ENCODE results near the gene PPARD. TPM values are rescaled to one million over a fixed set of nuclear protein-coding genes. Genes with fewer than 3 reads are reported as not detected.

The PPARD gene
- polyA plus RNA-seq, 3 donors, result 1.2 to 22.0 (median 2.4) TPM

GRCh38 chr6:35320031-35320410 lies 22.3 kb upstream of the PPARD start:
- peaks cover 83 to 97% of the 10 kb centered on the region in 2 donors for H3K36me3 Mint-ChIP-seq
- Histone ChIP-seq H3K4me3 (replicated peaks in 1 of 3; ENCODE audit: low read depth in 2 of 3, low read length in 3 of 3) (no peak overlapping the region), H3K27me3 (ENCODE audit: control insufficient read depth in 2 of 2, insufficient read depth in 2 of 2, low read length in 2 of 2) (no peaks in the 10 kb centered on the region), H2AFZ (ENCODE audit: insufficient read depth, low read depth, low read length, poor library complexity, severe bottlenecking) (no peak overlapping the region), H3K9ac (ENCODE audit: insufficient read depth, low read length, poor library complexity, severe bottlenecking) (no peak overlapping the region), H3K4me1 (ENCODE audit: control insufficient read depth in 1 of 2, insufficient read depth in 2 of 2, low read length in 2 of 2) (no peaks in the 10 kb centered on the region), H3K79me2 (ENCODE audit: insufficient read depth, low read length) (peaks cover 9% of the 10 kb centered on the region), H4K20me1 (ENCODE audit: insufficient read depth, low read length) (peaks cover 44% of the 10 kb centered on the region), H3K9me3 (replicated peaks in 1 of 2; ENCODE audit: control insufficient read depth in 1 of 2, insufficient read depth in 1 of 2, low read length in 2 of 2) (no peaks in the 10 kb centered on the region), H3K36me3 (replicated peaks in 1 of 2; ENCODE audit: control insufficient read depth in 1 of 2, insufficient read depth in 2 of 2, low read length in 2 of 2) (peaks cover 82 to 98% of the 10 kb centered on the region in 2 donors), H3K27ac (ENCODE audit: low read depth in 1 of 2, low read length in 2 of 2) (no peak overlapping the region), H3K4me2 (replicated peaks; ENCODE audit: extremely low read depth, low read length, poor library complexity, severe bottlenecking) (no peak overlapping the region)
- no CpG with 5 or more reads among the region's 2 CpGs for WGBS (ENCODE audit: insufficient coverage)
- H3K27me3 Mint-ChIP-seq (ENCODE audit: low read depth in 3 of 3), result peaks cover 0 to 4% (median 0%) of the 10 kb centered on the region in 3 donors
- peaks cover 0 to 4% (median 0%) of the 10 kb centered on the region in 7 donors for H3K9me3 Mint-ChIP-seq
- no peak for TF ChIP-seq CTCF (IDR thresholded peaks at IDR 0.05)
- H3K4me3 Mint-ChIP-seq, result no peak overlapping the region
- no peak overlapping the region for H3K27ac Mint-ChIP-seq
- H3K4me1 Mint-ChIP-seq, result no peaks in the 10 kb centered on the region
- intact Hi-C loops (cut with micrococcal nuclease), result no loop called here
- no peak for DNase-seq

GRCh38 chr6:35321091-35321490 lies 21.3 kb upstream of the PPARD start:
- no peaks in the 10 kb centered on the region for H3K4me1 Mint-ChIP-seq
- no peaks in the 10 kb centered on the region for H3K9me3 ChIP-seq (replicated peaks in 1 of 2; ENCODE audit: control insufficient read depth in 1 of 2, insufficient read depth in 1 of 2, low read length in 2 of 2)
- H2AFZ ChIP-seq (ENCODE audit: insufficient read depth, low read depth, low read length, poor library complexity, severe bottlenecking), result no peak overlapping the region
- no peaks in the 10 kb centered on the region for H3K27me3 ChIP-seq (ENCODE audit: control insufficient read depth in 2 of 2, insufficient read depth in 2 of 2, low read length in 2 of 2)
- H3K4me2 ChIP-seq (replicated peaks; ENCODE audit: extremely low read depth, low read length, poor library complexity, severe bottlenecking), result no peak overlapping the region
- TF ChIP-seq CTCF (IDR thresholded peaks at IDR 0.05), result no peak
- peaks cover 0 to 4% (median 0%) of the 10 kb centered on the region in 3 donors for H3K27me3 Mint-ChIP-seq (ENCODE audit: low read depth in 3 of 3)
- peaks cover 80 to 95% of the 10 kb centered on the region in 2 donors for H3K36me3 Mint-ChIP-seq
- H3K27ac Mint-ChIP-seq, result peak overlapping the region in 3 of 7 donors; percentile 28 to 63 (median 32)
- H3K36me3 ChIP-seq (replicated peaks in 1 of 2; ENCODE audit: control insufficient read depth in 1 of 2, insufficient read depth in 2 of 2, low read length in 2 of 2), result peaks cover 80 to 95% of the 10 kb centered on the region in 2 donors
- H3K4me1 ChIP-seq (ENCODE audit: control insufficient read depth in 1 of 2, insufficient read depth in 2 of 2, low read length in 2 of 2), result no peaks in the 10 kb centered on the region
- peaks cover 5% of the 10 kb centered on the region for H3K79me2 ChIP-seq (ENCODE audit: insufficient read depth, low read length)
- H3K27ac ChIP-seq (ENCODE audit: low read depth in 1 of 2, low read length in 2 of 2), result no peak overlapping the region
- no peak overlapping the region for H3K4me3 ChIP-seq (replicated peaks in 1 of 3; ENCODE audit: low read depth in 2 of 3, low read length in 3 of 3)
- H3K9ac ChIP-seq (ENCODE audit: insufficient read depth, low read length, poor library complexity, severe bottlenecking), result no peak overlapping the region
- DNase-seq, result no peak
- peaks cover 39% of the 10 kb centered on the region for H4K20me1 ChIP-seq (ENCODE audit: insufficient read depth, low read length)
- peaks cover 0 to 4% (median 0%) of the 10 kb centered on the region in 7 donors for H3K9me3 Mint-ChIP-seq
- intact Hi-C loops (cut with micrococcal nuclease), result no loop called here
- 97% methylated on average over 6 of the region's 8 CpGs for WGBS (ENCODE audit: insufficient coverage)
- no peak overlapping the region for H3K4me3 Mint-ChIP-seq
